Measurements from ENCODE around the gene PRKD1. TPM values are rescaled to one million over a fixed set of nuclear protein-coding genes. Genes with fewer than 3 reads are reported as not detected.

PRKD1 gene
- total and polyA plus RNA-seq, 2 donors (not counting 1 experiment from before 2014, with no cell fraction given) = 0.03 to 4.3 TPM

- no peak overlapping the region for H3K4me2 ChIP-seq (replicated peaks; ENCODE audit: low read depth, low read length, poor library complexity, severe bottlenecking)
- H3K4me1 ChIP-seq (ENCODE audit: control insufficient read depth in 2 of 2, insufficient read depth in 2 of 2, low read length in 2 of 2) = no peaks in the 10 kb centered on the region
- no peak overlapping the region for H3K27ac ChIP-seq (ENCODE audit: low read length in 2 of 2)
- H3K4me3 ChIP-seq (ENCODE audit: control extremely low read depth in 1 of 5, extremely low read depth in 1 of 5, insufficient read depth in 1 of 5, low read depth in 2 of 5, low read length in 4 of 5) = no peak overlapping the region
- DNase-seq (no peak), ATAC-seq (ENCODE audit: low read depth) (no peak)
- no peak for TF ChIP-seq CTCF (IDR thresholded peaks at IDR 0.05)
- TF ChIP-seq EZH2 (IDR thresholded peaks at IDR 0.05; ENCODE audit: borderline replicate concordance, insufficient read depth, low read depth, low read length, poor library complexity, severe bottlenecking) = no peak
- H3K9me3 Mint-ChIP-seq (ENCODE audit: insufficient read depth) = peaks cover 6% of the 10 kb centered on the region
- no peaks in the 10 kb centered on the region for H3K4me1 Mint-ChIP-seq
- H3K9ac ChIP-seq (ENCODE audit: low read length) = no peak overlapping the region
- no peak overlapping the region for H3K27ac Mint-ChIP-seq
- ChIA-PET CTCF (no interaction called here), POLR2A (no interaction called here)
- no peaks in the 10 kb centered on the region for H3K27me3 ChIP-seq (replicated peaks in 1 of 4; ENCODE audit: control extremely low read depth in 1 of 4, control insufficient read depth in 3 of 4, insufficient read depth in 4 of 4, low read length in 3 of 4)
- no peaks in the 10 kb centered on the region for H4K20me1 ChIP-seq (ENCODE audit: control insufficient read depth, insufficient read depth, low read length, poor library complexity, severe bottlenecking)
- H3K79me2 ChIP-seq (ENCODE audit: control insufficient read depth, insufficient read depth, low read length) = no peaks in the 10 kb centered on the region
- WGBS (ENCODE audit: insufficient coverage) = no CpG with 5 or more reads among the region's 3 CpGs
- H3K4me3 Mint-ChIP-seq = no peak overlapping the region
- no peak overlapping the region for H2AFZ ChIP-seq (ENCODE audit: insufficient read depth, low read depth, low read length, poor library complexity, severe bottlenecking)
- H3K36me3 ChIP-seq (replicated peaks in 1 of 2; ENCODE audit: control extremely low read depth in 1 of 2, control insufficient read depth in 1 of 2, extremely low read depth in 1 of 2, insufficient read depth in 2 of 2, low read length in 1 of 2) = no peaks in the 10 kb centered on the region
- intact Hi-C loops (cut with micrococcal nuclease) = no loop called here
- H3K9me3 ChIP-seq (ENCODE audit: control extremely low read depth in 1 of 3, control insufficient read depth in 2 of 3, insufficient read depth in 1 of 3, low read length in 2 of 3) = peaks cover 0 to 7% (median 2%) of the 10 kb centered on the region in 3 donors
- H3K27me3 Mint-ChIP-seq = no peaks in the 10 kb centered on the region
These were observed 12.8 kb upstream of the PRKD1 start for GRCh38 chr14:29940482-29940881.

- DNase-seq (no peak), ATAC-seq (ENCODE audit: low read depth) (no peak)
- H3K9me3 ChIP-seq (ENCODE audit: control extremely low read depth in 1 of 3, control insufficient read depth in 2 of 3, insufficient read depth in 1 of 3, low read length in 2 of 3) = peaks cover 0 to 7% (median 0%) of the 10 kb centered on the region in 3 donors
- ChIA-PET POLR2A (no interaction called here), CTCF (interaction anchor here (1.0 kb wide), 1 partner anchor 9 kb away, joined by 4 read pairs; the partner anchor contains the start of gene PRKD1)
- no peak overlapping the region for H3K27ac ChIP-seq (ENCODE audit: low read length in 2 of 2)
- Mint-ChIP-seq H3K27ac (no peak overlapping the region), H3K4me3 (no peak overlapping the region), H3K4me1 (no peaks in the 10 kb centered on the region), H3K9me3 (ENCODE audit: insufficient read depth) (no peaks in the 10 kb centered on the region), H3K27me3 (no peaks in the 10 kb centered on the region)
- H3K9ac ChIP-seq (ENCODE audit: low read length) = no peak overlapping the region
- no peaks in the 10 kb centered on the region for H3K79me2 ChIP-seq (ENCODE audit: control insufficient read depth, insufficient read depth, low read length)
- H3K36me3 ChIP-seq (replicated peaks in 1 of 2; ENCODE audit: control extremely low read depth in 1 of 2, control insufficient read depth in 1 of 2, extremely low read depth in 1 of 2, insufficient read depth in 2 of 2, low read length in 1 of 2) = no peaks in the 10 kb centered on the region
- H3K4me2 ChIP-seq (replicated peaks; ENCODE audit: low read depth, low read length, poor library complexity, severe bottlenecking) = no peak overlapping the region
- TF ChIP-seq EZH2 (IDR thresholded peaks at IDR 0.05; ENCODE audit: borderline replicate concordance, insufficient read depth, low read depth, low read length, poor library complexity, severe bottlenecking) (no peak), CTCF (IDR thresholded peaks at IDR 0.05) (no peak)
- no peak overlapping the region for H3K4me3 ChIP-seq (ENCODE audit: control extremely low read depth in 1 of 5, extremely low read depth in 1 of 5, insufficient read depth in 1 of 5, low read depth in 2 of 5, low read length in 4 of 5)
- H3K4me1 ChIP-seq (ENCODE audit: control insufficient read depth in 2 of 2, insufficient read depth in 2 of 2, low read length in 2 of 2) = no peaks in the 10 kb centered on the region
- H4K20me1 ChIP-seq (ENCODE audit: control insufficient read depth, insufficient read depth, low read length, poor library complexity, severe bottlenecking) = no peaks in the 10 kb centered on the region
- intact Hi-C loops (cut with micrococcal nuclease) = no loop called here
- H3K27me3 ChIP-seq (replicated peaks in 1 of 4; ENCODE audit: control extremely low read depth in 1 of 4, control insufficient read depth in 3 of 4, insufficient read depth in 4 of 4, low read length in 3 of 4) = no peaks in the 10 kb centered on the region
- no CpG with 5 or more reads among the region's 2 CpGs for WGBS (ENCODE audit: insufficient coverage)
- no peak overlapping the region for H2AFZ ChIP-seq (ENCODE audit: insufficient read depth, low read depth, low read length, poor library complexity, severe bottlenecking)
These were observed 9.5 kb upstream of the PRKD1 start for GRCh38 chr14:29937116-29937515.
